Endodermal cell (in vitro differentiated cells): Measurements from ENCODE around the gene TEKT3. TPM values are rescaled to one million over a fixed set of nuclear protein-coding genes. Genes with fewer than 3 reads are reported as not detected.

Experiments used
- DNase-seq: peaks from one replicate; pipeline ENCODE4 v3.0.0-alpha.2; 2017
- H3K27ac ChIP-seq: 2 replicates; pipeline ENCODE4 v1.5.1; 2013; ENCODE audit warnings: mild to moderate bottlenecking, low read depth, low read length, moderate library complexity
- H3K27me3 ChIP-seq: 2 replicates; pipeline ENCODE4 v1.6.1; 2013; ENCODE audit warnings: mild to moderate bottlenecking, low read length, moderate library complexity; ENCODE audit not compliant: insufficient read depth, control insufficient read depth, poor library complexity, severe bottlenecking
- H3K36me3 ChIP-seq: 2 replicates; pipeline ENCODE4 v1.7.0; 2013; ENCODE audit warnings: mild to moderate bottlenecking, low read length, moderate library complexity; ENCODE audit not compliant: control insufficient read depth, insufficient read depth
- H3K4me1 ChIP-seq: one replicate; pipeline ENCODE4 v1.7.0; 2013; ENCODE audit warnings: low read length; ENCODE audit not compliant: control insufficient read depth, insufficient read depth
- H3K4me3 ChIP-seq: 2 replicates; pipeline ENCODE4 v1.5.1; 2013; ENCODE audit warnings: mild to moderate bottlenecking, low read length, moderate library complexity
- H3K9ac ChIP-seq: 2 replicates; pipeline ENCODE4 v1.6.1; 2013; ENCODE audit warnings: mild to moderate bottlenecking, low read length, moderate library complexity; ENCODE audit not compliant: poor library complexity, severe bottlenecking; ENCODE audit errors: extremely low read depth
- H3K9me3 ChIP-seq: 2 replicates; pipeline ENCODE4 v1.6.1; 2013; ENCODE audit warnings: mild to moderate bottlenecking, low read length, moderate library complexity; ENCODE audit not compliant: control insufficient read depth
- H3K27ac Mint-ChIP-seq: 2 replicates; pipeline ENCODE4 v1.8.0; 2020; ENCODE audit warnings: mixed read lengths
- H3K27me3 Mint-ChIP-seq: 2 replicates; pipeline ENCODE4 v1.8.0; 2021; ENCODE audit warnings: mild to moderate bottlenecking, mixed read lengths; ENCODE audit not compliant: insufficient read depth
- H3K36me3 Mint-ChIP-seq: 2 replicates; pipeline ENCODE4 v1.8.0; 2020; ENCODE audit warnings: low read depth, mixed read lengths
- H3K4me1 Mint-ChIP-seq: 2 replicates; pipeline ENCODE4 v1.8.0; 2020; ENCODE audit warnings: mixed read lengths
- H3K4me3 Mint-ChIP-seq: 2 replicates; pipeline ENCODE4 v1.8.0; 2020; ENCODE audit warnings: mild to moderate bottlenecking, moderate library complexity, mixed read lengths
- H3K9me3 Mint-ChIP-seq: 2 replicates; pipeline ENCODE4 v1.8.0; 2020; ENCODE audit warnings: mild to moderate bottlenecking, mixed read lengths
- CTCF ChIP-seq: fragments of 200-600 bp; sonication (generic); conservative IDR thresholded peaks from 2 replicates; pipeline ENCODE4 v1.5.0; 2021; ENCODE audit warnings: antibody characterized with exemption, mild to moderate bottlenecking
- WGBS, 2 experiments: methylation state at CpG; one replicate each; pipeline versions ENCODE4 v1.1.5 to v1.1.7; 2013; ENCODE audit warnings: missing lambda C conversion rate in 2 of 2, mixed read lengths in 1 of 2; ENCODE audit not compliant: insufficient coverage in 1 of 2, insufficient read length in 1 of 2; 5-methylcytosine and 5-hydroxymethylcytosine counted together
- total RNA-seq, 2 donors: library from RNA; stranded (reverse); fragmentation: NEBNext Ultra II Directional in 1 of 2; extraction: Animal tissue kit (Norgen Biotek cat#: 25700) in 1 of 2; gene quantifications; 2 replicates in 1 of 2; 3 replicates in 1 of 2; pipeline ENCODE4 v1.2.1, GENCODE V29; 2021

Gene TEKT3
- total RNA-seq, 2 donors from 2014 or later = 1.1 to 1.6 TPM

- Mint-ChIP-seq H3K27ac (no peak overlapping the region), H3K4me1 (peaks cover 9% of the 10 kb centered on the region), H3K36me3 (no peaks in the 10 kb centered on the region), H3K9me3 (no peaks in the 10 kb centered on the region), H3K4me3 (no peak overlapping the region), H3K27me3 (no peaks in the 10 kb centered on the region)
- Histone ChIP-seq H3K4me3 (no peak overlapping the region), H3K9me3 (no peaks in the 10 kb centered on the region), H3K36me3 (no peaks in the 10 kb centered on the region), H3K27me3 (no peaks in the 10 kb centered on the region), H3K9ac (no peak overlapping the region), H3K4me1 (peaks cover 4% of the 10 kb centered on the region), H3K27ac (no peak overlapping the region)
- TF ChIP-seq CTCF = no peak
- 93 to 95% methylated on average over 14 to 22 of the region's 22 CpGs for WGBS, 2 experiments
- DNase-seq = no peak
Measured at GRCh38 chr17:15289285-15290183, 51.9 kb downstream of the TEKT3 start.

- TF ChIP-seq CTCF = no peak
- H3K4me1 ChIP-seq = peaks cover 4% of the 10 kb centered on the region
- no peak overlapping the region for H3K4me3 ChIP-seq
- 90 to 100% methylated on average over 1 of the region's 1 CpG for WGBS, 2 experiments
- no peaks in the 10 kb centered on the region for H3K36me3 Mint-ChIP-seq
- H3K27me3 ChIP-seq = no peaks in the 10 kb centered on the region
- H3K4me3 Mint-ChIP-seq = no peak overlapping the region
- H3K4me1 Mint-ChIP-seq = peaks cover 10% of the 10 kb centered on the region
- no peak overlapping the region for H3K27ac Mint-ChIP-seq
- H3K27me3 Mint-ChIP-seq = no peaks in the 10 kb centered on the region
- no peaks in the 10 kb centered on the region for H3K36me3 ChIP-seq
- no peak overlapping the region for H3K9ac ChIP-seq
- no peak overlapping the region for H3K27ac ChIP-seq
- DNase-seq = no peak
- no peaks in the 10 kb centered on the region for H3K9me3 Mint-ChIP-seq
- no peaks in the 10 kb centered on the region for H3K9me3 ChIP-seq
Measured at GRCh38 chr17:15288859-15289258, 52.5 kb downstream of the TEKT3 start.

DNA sequence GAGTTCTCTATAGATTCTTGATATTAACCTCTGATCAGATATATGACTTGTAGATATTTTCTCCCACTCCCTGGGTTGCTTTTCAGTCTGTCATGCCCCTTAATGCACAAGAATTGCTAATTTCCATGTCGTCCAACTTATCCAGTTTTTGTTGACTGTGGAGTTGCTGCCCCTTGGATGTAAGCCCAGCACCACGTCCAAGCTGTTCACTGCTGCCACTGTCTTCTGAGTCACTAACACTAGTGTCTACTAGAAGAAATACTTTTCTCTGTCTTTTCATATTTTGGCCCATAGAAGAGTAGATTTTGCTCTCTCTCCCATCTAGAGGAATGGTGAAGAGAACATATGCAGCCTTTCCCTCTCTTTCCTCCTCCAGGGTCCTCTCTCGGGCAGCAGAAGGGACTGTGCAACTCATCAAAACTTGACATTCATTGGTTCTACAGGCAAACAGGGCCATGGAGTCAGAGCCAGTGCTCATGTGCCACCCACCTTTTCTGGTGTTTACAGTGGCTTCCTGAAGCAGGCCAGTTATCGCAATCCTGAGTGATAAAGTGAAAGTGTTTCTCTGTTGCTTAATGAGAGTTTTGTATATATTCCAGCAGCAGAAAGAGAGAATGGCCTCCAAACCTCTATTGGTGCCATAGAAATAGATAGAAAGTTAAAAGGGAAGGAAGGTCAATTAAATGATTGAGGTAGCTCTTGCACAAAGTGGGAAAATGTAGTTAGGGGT, 53.7 kb downstream of the TEKT3 start:
- DNase-seq = peak; percentile 8
- Histone ChIP-seq H3K4me1 (peaks cover 4% of the 10 kb centered on the region), H3K9ac (no peak overlapping the region), H3K9me3 (no peaks in the 10 kb centered on the region), H3K36me3 (no peaks in the 10 kb centered on the region), H3K27ac (no peak overlapping the region), H3K4me3 (no peak overlapping the region), H3K27me3 (no peaks in the 10 kb centered on the region)
- Mint-ChIP-seq H3K9me3 (no peaks in the 10 kb centered on the region), H3K27me3 (peaks cover 9% of the 10 kb centered on the region), H3K4me1 (peaks cover 10% of the 10 kb centered on the region), H3K36me3 (no peaks in the 10 kb centered on the region), H3K27ac (no peak overlapping the region), H3K4me3 (no peak overlapping the region)
- no peak for TF ChIP-seq CTCF
- 91 to 100% methylated on average over 2 to 4 of the region's 4 CpGs for WGBS, 2 experiments
